Stimulated activated CD4-positive, alpha-beta T cell treated with anti-CD3 and anti-CD28 coated beads, Interleukin-15, amount 100 ng/mL, for 48 hours (primary cell): ENCODE data around the gene MED10.

ENCODE experiments used
- DNase-seq, 2 donors: peaks; one replicate each; pipeline ENCODE4 v3.0.0-alpha.2; 2020; ENCODE audit warnings: low read depth in 2 of 2

The MED10 gene, protein sequence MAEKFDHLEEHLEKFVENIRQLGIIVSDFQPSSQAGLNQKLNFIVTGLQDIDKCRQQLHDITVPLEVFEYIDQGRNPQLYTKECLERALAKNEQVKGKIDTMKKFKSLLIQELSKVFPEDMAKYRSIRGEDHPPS

GRCh38 chr5:6377905-6378765 lies at the start of gene MED10:
MED10 (minus strand) TSS chr5:6378547; CDS start chr5:6378483, 64 bp downstream.
- DNase-seq: peak; percentile 93 to 97

GRCh38 chr5:6427694-6428093 lies 49.3 kb upstream of the MED10 start:
- no peak for DNase-seq

- DNase-seq: no peak
Measured at GRCh38 chr5:6424700-6425099, 46.4 kb upstream of the MED10 start.

- no peak for DNase-seq
Measured at GRCh38 chr5:6424110-6424659, 45.8 kb upstream of the MED10 start.

DNA sequence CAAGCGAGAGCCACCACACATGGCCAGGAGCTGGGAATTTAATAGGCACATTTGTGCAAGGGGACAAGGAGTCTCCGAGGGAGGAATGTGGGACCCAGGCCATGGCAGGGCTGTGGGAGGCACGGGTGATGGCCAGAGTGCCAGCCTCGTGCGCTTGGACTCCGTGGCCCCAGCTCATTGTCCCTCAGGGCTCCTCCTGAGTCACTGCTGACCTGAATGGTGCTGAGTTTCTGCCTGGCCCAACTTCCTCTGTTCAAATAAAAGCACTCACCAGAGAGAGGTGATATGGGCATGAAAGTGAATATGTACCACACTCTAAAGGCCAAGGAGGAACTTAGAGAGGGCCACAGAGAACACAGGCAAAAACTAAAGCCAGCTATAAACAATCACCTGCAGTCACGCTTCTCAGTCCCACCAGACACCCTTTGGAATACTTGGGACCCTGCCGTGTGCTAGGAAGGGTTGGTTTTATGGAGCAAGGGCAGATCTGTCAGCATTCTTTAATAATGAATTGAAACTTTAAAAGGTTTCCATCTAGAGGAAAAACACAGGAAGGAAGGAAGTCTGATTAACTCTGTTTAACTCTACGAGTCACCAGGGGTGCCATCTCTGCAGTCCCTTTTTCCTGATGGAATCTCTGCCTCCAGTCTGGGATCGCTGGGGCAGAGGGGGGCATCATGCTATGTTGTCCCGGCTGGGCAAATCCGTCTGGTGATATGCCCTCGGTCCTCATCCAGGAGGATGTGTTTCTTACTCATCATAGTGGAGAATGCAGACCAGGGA lies 45.2 kb upstream of the MED10 start:
- no peak for DNase-seq

- no peak for DNase-seq
Measured at GRCh38 chr5:6419340-6419852, 41.0 kb upstream of the MED10 start.

GRCh38 chr5:6418679-6419276 lies 40.4 kb upstream of the MED10 start:
- no peak for DNase-seq

- DNase-seq: no peak
Measured at GRCh38 chr5:6417657-6418056, 39.3 kb upstream of the MED10 start.

- no peak for DNase-seq
Measured at GRCh38 chr5:6412811-6413210, 34.5 kb upstream of the MED10 start.

- no peak for DNase-seq
Measured at GRCh38 chr5:6411141-6411540, 32.8 kb upstream of the MED10 start.

GRCh38 chr5:6410421-6410820 lies 32.1 kb upstream of the MED10 start:
- DNase-seq: no peak

GRCh38 chr5:6408627-6409446 lies 30.5 kb upstream of the MED10 start:
- DNase-seq: no peak

- no peak for DNase-seq
Measured at GRCh38 chr5:6408260-6408596, 29.9 kb upstream of the MED10 start.

DNA sequence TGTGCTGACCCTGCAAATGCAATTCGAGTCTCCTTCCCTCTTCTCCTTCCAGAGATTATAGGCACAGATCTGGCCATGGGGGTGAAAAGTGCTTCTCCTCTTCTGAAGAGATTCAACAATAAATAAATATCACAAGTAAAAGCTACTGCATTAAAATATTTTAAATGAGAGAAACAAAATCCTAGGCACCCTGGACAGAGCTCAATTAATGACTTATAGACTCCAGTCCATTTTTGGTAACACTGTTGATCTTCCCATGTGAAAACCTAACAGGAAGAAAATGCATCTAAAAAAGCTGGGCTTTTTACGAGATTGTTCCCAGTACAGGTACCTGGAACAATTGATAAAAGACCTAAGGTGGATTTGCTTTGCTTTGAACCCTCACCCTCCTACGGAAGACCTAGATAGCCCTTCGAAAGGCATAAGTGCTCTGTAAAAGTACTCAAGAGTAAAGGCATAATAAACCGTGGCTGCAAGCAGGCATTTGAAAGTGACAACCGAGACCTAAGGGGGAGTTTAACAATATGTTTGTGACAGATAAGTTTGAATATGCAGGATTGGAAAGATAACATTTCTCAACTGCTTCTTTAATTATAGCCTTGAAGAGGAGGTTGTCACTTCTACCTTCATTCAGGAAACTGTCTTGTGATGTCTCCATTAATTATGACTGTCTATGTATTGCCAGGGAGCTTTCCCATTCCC lies 29.4 kb upstream of the MED10 start:
- no peak for DNase-seq

GRCh38 chr5:6405591-6405990 lies 27.2 kb upstream of the MED10 start:
- DNase-seq: no peak

- DNase-seq: no peak
Measured at GRCh38 chr5:6404129-6404528, 25.8 kb upstream of the MED10 start.

DNA sequence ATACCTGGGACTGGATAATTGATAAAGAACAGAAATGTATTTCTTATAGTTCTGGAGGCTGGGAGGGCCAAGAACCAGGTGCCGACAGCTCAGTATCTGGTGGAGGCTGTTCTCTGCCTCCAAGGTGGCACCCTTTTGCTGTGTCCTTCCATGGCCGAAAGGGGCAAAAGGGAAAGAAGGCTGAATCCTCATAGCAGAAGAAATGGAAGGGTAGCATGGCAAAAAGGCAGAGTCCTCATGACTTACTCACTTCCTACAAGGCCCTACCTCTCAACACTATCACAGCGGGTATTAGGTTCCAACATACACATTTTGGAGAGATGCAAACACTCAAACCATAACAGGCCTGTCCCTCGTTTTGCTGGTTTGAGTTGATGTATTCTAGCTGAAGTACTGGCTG lies 25.1 kb upstream of the MED10 start:
- DNase-seq: no peak

DNA sequence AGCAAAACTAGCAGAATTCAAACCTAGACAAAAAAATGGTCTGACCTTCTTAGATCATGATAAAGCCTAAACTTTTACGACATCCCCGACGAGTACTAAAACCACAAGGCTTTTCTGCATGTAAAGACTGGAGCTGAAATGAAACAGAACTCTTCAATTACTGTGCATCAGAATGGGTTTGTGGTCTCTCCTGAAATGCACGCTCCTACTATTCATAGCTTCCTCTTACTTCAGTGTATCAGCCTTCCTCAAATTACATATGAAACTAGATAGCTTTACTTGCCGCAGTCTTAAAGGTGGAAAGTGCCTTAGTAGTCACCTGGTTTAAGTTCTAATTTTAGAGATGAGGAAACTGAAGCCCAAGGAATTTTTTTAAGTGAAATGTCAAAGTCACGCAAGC lies 24.6 kb upstream of the MED10 start:
- DNase-seq: no peak

DNA sequence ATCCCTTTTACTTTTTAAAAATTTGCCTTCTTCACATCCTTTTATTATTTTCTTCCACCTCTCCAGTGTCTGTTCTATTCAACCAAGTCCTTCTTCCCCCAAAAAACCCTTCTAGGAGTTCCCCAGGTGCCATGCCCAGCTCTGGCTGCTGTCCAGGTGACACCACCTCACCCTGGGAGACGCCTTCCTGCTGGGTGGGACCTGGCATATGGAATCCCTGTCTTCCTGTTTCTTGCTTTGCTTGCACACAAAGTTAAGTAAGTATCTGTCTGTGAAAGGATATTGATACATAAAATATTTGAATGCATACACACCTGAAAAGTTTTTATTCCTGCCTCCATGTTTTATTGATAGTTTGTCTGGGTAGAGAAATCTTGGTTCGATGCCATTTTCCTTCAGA lies 23.1 kb upstream of the MED10 start:
- no peak for DNase-seq
